GM23338 (cell line): ENCODE data around the gene DYSF. TPM values are rescaled to one million over a fixed set of nuclear protein-coding genes. Genes with fewer than 3 reads are reported as not detected.

Source experiments
- ATAC-seq: fragments of 200-7000 bp; cut with Tn5 transposase; 3 replicates; pipeline ENCODE4 v1.9.1; 2020
- DNase-seq: peaks from one replicate; pipeline ENCODE4 v3.0.0-alpha.2; 2015; ENCODE audit warnings: low spot score
- H2AFZ ChIP-seq: fragments of 200-600 bp; sonication (generic); 2 replicates; pipeline ENCODE4 v1.8.0; 2016; ENCODE audit warnings: antibody characterized with exemption, mild to moderate bottlenecking, moderate library complexity
- H3F3A ChIP-seq: fragments of 200-600 bp; sonication (generic); replicated peaks from 2 replicates; pipeline ENCODE4 v1.8.0; 2017; ENCODE audit warnings: antibody characterized with exemption, mixed run types, low read depth
- H3K27ac ChIP-seq: fragments of 200-600 bp; sonication (generic); 2 replicates; pipeline ENCODE4 v1.6.1; 2016; ENCODE audit warnings: low read depth
- H3K27me3 ChIP-seq: fragments of 200-600 bp; sonication (generic); 2 replicates; pipeline ENCODE4 v1.8.0; 2016; ENCODE audit warnings: mild to moderate bottlenecking, mixed run types, moderate library complexity; ENCODE audit not compliant: insufficient read depth
- H3K36me3 ChIP-seq: fragments of 200-600 bp; sonication (generic); 2 replicates; pipeline ENCODE4 v1.8.0; 2016; ENCODE audit warnings: mild to moderate bottlenecking; ENCODE audit not compliant: insufficient read depth
- H3K4me1 ChIP-seq: fragments of 200-600 bp; sonication (generic); 2 replicates; pipeline ENCODE4 v1.8.0; 2016; ENCODE audit warnings: mild to moderate bottlenecking, moderate library complexity; ENCODE audit not compliant: insufficient read depth
- H3K4me2 ChIP-seq: fragments of 200-600 bp; sonication (generic); 2 replicates; pipeline ENCODE4 v1.7.1; 2017; ENCODE audit warnings: mixed run types
- H3K4me3 ChIP-seq: fragments of 200-600 bp; sonication (generic); 2 replicates; pipeline ENCODE4 v1.6.1; 2016; ENCODE audit warnings: mixed run types
- H3K79me2 ChIP-seq: fragments of 200-600 bp; sonication (generic); replicated peaks from 2 replicates; pipeline ENCODE4 v1.8.0; 2017; ENCODE audit warnings: mild to moderate bottlenecking; ENCODE audit not compliant: insufficient read depth
- H3K9me2 ChIP-seq: fragments of 200-600 bp; sonication (generic); 2 replicates; pipeline ENCODE4 v1.8.0; 2017; ENCODE audit not compliant: insufficient read depth
- H4K20me1 ChIP-seq: fragments of 200-600 bp; sonication (generic); replicated peaks from 2 replicates; pipeline ENCODE4 v1.8.0; 2017; ENCODE audit warnings: mild to moderate bottlenecking; ENCODE audit not compliant: insufficient read depth
- H3K27ac Mint-ChIP-seq: 2 replicates; pipeline ENCODE4 v1.8.0; 2020; ENCODE audit warnings: inconsistent platforms, mild to moderate bottlenecking, moderate library complexity, mixed read lengths
- H3K27me3 Mint-ChIP-seq: 3 replicates; pipeline ENCODE4 v1.8.0; 2022; ENCODE audit warnings: low read depth, mild to moderate bottlenecking, moderate library complexity, mixed read lengths, inconsistent platforms; ENCODE audit not compliant: insufficient read depth, poor library complexity
- H3K36me3 Mint-ChIP-seq: 3 replicates; pipeline ENCODE4 v1.8.0; 2021; ENCODE audit warnings: low read depth, mild to moderate bottlenecking, inconsistent platforms, moderate library complexity, mixed read lengths
- H3K4me1 Mint-ChIP-seq: 3 replicates; pipeline ENCODE4 v1.8.0; 2020; ENCODE audit warnings: mild to moderate bottlenecking, inconsistent platforms, mixed read lengths
- H3K4me3 Mint-ChIP-seq: 3 replicates; pipeline ENCODE4 v1.8.0; 2021; ENCODE audit warnings: moderate library complexity, mild to moderate bottlenecking, inconsistent platforms, mixed read lengths
- H3K9me3 Mint-ChIP-seq: 3 replicates; pipeline ENCODE4 v1.8.0; 2020; ENCODE audit warnings: moderate library complexity, mild to moderate bottlenecking, inconsistent platforms, mixed read lengths
- CREB1 ChIP-seq: fragments of 250-450 bp; sonication (Bioruptor Pico); IDR thresholded peaks from 2 replicates; pipeline ENCODE4 v1.5.0; 2020; ENCODE audit warnings: low read depth, mild to moderate bottlenecking, moderate library complexity
- EZH2 ChIP-seq: fragments of 200-600 bp; sonication (generic); IDR thresholded peaks from one replicate; pipeline ENCODE4 v1.8.0; 2017; ENCODE audit warnings: antibody characterized with exemption, mild to moderate bottlenecking, low read depth; ENCODE audit not compliant: unreplicated experiment
- EZH2phosphoT487 ChIP-seq: fragments of 200-600 bp; sonication (generic); IDR thresholded peaks from one replicate; pipeline ENCODE4 v1.8.1; 2018; ENCODE audit warnings: antibody characterized with exemption; ENCODE audit not compliant: unreplicated experiment
- JUNB ChIP-seq: IDR thresholded peaks from one replicate; pipeline ENCODE4 v1.6.1; 2016; ENCODE audit warnings: antibody characterized with exemption; ENCODE audit not compliant: unreplicated experiment
- NANOG ChIP-seq: IDR thresholded peaks from 2 replicates; pipeline ENCODE4 v1.6.1; 2016; ENCODE audit warnings: antibody characterized with exemption, borderline replicate concordance
- POLR2AphosphoS5 ChIP-seq: IDR thresholded peaks from 2 replicates; pipeline ENCODE4 v1.6.1; 2016; ENCODE audit warnings: antibody characterized with exemption, low read depth
- STAT1 ChIP-seq: IDR thresholded peaks from one replicate; pipeline ENCODE4 v1.6.1; 2016; ENCODE audit warnings: antibody characterized with exemption; ENCODE audit not compliant: unreplicated experiment
- ZNF331 ChIP-seq: fragments of 250-450 bp; sonication (Bioruptor Pico); IDR thresholded peaks from 2 replicates; pipeline ENCODE4 v1.5.0; 2020; ENCODE audit warnings: low read depth, mild to moderate bottlenecking, moderate library complexity
- polyA plus RNA-seq: library from polyadenylated mRNA; unstranded; fragments of >200 nt; fragmentation: Nextera tagmentation; extraction: Ambion mirVana; gene quantifications from 2 replicates; pipeline ENCODE4 v1.2.1, GENCODE V29; 2016
- total RNA-seq: library from RNA; depleted of rRNA; stranded (reverse); fragments of >200 nt; shearing (Covaris generic); gene quantifications from 2 replicates; pipeline ENCODE4 v1.2.3, GENCODE V29; 2014
- TF ChIP-seq, protein P1 (sequence below), 2 experiments: fragments of 200-600 bp in 1 of 2; sonication (generic) in 1 of 2; conservative IDR thresholded peaks; 2 replicates each; pipeline versions ENCODE4 v1.5.1 to v1.6.1; 2016 to 2017; ENCODE audit warnings: antibody characterized with exemption in 2 of 2, low read depth in 2 of 2, mild to moderate bottlenecking in 2 of 2, moderate library complexity in 1 of 2
- TF ChIP-seq, protein P2 (sequence below): IDR thresholded peaks from 2 replicates; pipeline ENCODE4 v1.6.1; 2016; ENCODE audit warnings: antibody characterized with exemption
- TF ChIP-seq, protein P3 (sequence below): fragments of 250-450 bp; sonication (Bioruptor Pico); IDR thresholded peaks from 2 replicates; pipeline ENCODE4 v1.5.0; 2020; ENCODE audit warnings: mild to moderate bottlenecking, moderate library complexity

The DYSF gene
- total and polyA plus RNA-seq, 2 experiments from 2014 or later, result 7.3 to 21.3 TPM

DNA sequence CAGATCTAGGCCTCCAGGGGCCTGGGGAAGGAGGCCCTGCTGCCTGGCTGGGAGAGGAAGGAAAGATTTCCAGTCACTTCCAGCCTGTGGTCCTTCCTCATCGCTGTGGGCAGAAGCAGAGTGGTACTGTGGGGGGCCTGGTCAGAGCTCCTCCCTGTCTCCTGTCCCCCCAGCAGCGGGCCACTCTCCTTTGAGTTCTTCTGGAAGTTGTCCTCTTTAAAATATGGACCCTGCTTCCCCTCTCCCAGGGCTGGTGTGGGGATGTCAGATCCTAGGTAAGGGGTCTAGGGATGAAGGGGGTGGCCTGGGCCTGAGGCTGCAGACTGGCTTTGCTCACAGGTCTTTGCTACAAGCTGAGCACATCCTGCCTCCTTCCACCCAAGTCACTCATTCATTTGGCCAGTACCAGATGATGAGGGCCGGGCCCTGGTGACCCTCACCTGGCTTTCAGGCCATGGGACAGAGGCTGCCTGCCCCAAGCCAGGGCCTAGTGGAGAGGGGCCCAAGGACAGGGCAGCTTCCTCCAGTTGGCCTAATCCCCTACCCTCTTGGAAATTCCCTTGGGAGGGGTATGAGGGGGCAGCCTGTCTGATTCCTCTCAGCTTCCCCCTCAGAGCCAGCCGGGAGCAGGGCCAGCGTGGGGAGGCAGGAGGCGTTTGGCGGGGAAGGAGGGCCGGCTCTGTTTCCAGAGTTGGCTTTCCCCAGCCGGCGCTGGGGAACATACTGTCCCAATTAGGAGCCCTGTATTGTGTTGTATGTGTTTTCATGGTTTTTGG, 231.9 kb downstream of the DYSF start (continued):
- TF ChIP-seq STAT1, result no peak
- TF ChIP-seq EZH2, result no peak
- TF ChIP-seq, protein P1, sequence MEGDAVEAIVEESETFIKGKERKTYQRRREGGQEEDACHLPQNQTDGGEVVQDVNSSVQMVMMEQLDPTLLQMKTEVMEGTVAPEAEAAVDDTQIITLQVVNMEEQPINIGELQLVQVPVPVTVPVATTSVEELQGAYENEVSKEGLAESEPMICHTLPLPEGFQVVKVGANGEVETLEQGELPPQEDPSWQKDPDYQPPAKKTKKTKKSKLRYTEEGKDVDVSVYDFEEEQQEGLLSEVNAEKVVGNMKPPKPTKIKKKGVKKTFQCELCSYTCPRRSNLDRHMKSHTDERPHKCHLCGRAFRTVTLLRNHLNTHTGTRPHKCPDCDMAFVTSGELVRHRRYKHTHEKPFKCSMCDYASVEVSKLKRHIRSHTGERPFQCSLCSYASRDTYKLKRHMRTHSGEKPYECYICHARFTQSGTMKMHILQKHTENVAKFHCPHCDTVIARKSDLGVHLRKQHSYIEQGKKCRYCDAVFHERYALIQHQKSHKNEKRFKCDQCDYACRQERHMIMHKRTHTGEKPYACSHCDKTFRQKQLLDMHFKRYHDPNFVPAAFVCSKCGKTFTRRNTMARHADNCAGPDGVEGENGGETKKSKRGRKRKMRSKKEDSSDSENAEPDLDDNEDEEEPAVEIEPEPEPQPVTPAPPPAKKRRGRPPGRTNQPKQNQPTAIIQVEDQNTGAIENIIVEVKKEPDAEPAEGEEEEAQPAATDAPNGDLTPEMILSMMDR (conservative IDR thresholded peaks at IDR 0.05; ENCODE audit: low read depth in 2 of 2), result no peak
- no peak for TF ChIP-seq CREB1 (CRISPR knock-in tag)
- TF ChIP-seq NANOG, result no peak
- no peak for TF ChIP-seq JUNB

DNA sequence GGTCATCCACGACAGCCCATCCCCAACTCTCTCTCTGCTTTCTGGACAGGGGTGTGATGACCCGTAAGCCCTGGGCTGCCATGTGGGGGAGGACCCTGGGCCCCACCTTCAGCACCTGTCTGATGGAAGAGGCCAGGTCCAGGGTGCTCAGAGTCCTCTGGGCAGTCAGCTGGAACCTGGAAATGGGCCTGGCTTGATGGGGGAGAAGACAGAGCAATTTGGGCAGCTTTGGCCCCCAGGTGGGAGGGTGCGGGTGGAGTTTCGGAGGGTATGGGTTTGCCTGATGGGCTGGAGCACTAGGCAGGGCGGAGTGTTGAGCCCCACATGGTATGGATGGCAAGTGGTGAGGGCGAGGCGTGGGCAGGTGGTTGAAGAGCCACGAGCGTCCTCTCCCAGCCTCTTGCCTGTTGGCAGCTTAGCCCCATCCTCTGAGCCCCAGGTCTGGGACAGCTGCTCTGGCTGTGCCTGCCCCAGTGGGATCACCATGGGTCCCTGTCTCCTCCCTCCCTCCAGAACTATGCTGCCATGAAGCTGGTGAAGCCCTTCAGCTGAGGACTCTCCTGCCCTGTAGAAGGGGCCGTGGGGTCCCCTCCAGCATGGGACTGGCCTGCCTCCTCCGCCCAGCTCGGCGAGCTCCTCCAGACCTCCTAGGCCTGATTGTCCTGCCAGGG, 232.7 kb downstream of the DYSF start:
- Histone ChIP-seq H3K36me3 (no peaks in the 10 kb centered on the region), H3K4me1 (no peaks in the 10 kb centered on the region), H3K79me2 (no peaks in the 10 kb centered on the region), H2AFZ (no peak overlapping the region), H3F3A (no peaks in the 10 kb centered on the region), H3K4me3 (no peak overlapping the region), H3K9me2 (no peaks in the 10 kb centered on the region), H3K27me3 (no peaks in the 10 kb centered on the region), H4K20me1 (no peaks in the 10 kb centered on the region), H3K27ac (no peak overlapping the region), H3K4me2 (no peak overlapping the region)
- no peak for ATAC-seq
- Mint-ChIP-seq H3K27ac (no peak overlapping the region), H3K36me3 (peaks cover 15% of the 10 kb centered on the region; the same call in 2 of the 3 replicates), H3K4me1 (peaks cover 5% of the 10 kb centered on the region; the same call in 2 of the 3 replicates), H3K9me3 (no peaks in the 10 kb centered on the region; the same call in 2 of the 3 replicates), H3K27me3 (peaks cover 14% of the 10 kb centered on the region), H3K4me3 (no peak overlapping the region)
- no peak for DNase-seq
- TF ChIP-seq, protein P1 (conservative IDR thresholded peaks at IDR 0.05; ENCODE audit: low read depth in 2 of 2), result no peak
- TF ChIP-seq STAT1, result no peak
- TF ChIP-seq, protein P2, sequence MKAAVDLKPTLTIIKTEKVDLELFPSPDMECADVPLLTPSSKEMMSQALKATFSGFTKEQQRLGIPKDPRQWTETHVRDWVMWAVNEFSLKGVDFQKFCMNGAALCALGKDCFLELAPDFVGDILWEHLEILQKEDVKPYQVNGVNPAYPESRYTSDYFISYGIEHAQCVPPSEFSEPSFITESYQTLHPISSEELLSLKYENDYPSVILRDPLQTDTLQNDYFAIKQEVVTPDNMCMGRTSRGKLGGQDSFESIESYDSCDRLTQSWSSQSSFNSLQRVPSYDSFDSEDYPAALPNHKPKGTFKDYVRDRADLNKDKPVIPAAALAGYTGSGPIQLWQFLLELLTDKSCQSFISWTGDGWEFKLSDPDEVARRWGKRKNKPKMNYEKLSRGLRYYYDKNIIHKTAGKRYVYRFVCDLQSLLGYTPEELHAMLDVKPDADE, result no peak
- no peak for TF ChIP-seq EZH2
- TF ChIP-seq, protein P3, sequence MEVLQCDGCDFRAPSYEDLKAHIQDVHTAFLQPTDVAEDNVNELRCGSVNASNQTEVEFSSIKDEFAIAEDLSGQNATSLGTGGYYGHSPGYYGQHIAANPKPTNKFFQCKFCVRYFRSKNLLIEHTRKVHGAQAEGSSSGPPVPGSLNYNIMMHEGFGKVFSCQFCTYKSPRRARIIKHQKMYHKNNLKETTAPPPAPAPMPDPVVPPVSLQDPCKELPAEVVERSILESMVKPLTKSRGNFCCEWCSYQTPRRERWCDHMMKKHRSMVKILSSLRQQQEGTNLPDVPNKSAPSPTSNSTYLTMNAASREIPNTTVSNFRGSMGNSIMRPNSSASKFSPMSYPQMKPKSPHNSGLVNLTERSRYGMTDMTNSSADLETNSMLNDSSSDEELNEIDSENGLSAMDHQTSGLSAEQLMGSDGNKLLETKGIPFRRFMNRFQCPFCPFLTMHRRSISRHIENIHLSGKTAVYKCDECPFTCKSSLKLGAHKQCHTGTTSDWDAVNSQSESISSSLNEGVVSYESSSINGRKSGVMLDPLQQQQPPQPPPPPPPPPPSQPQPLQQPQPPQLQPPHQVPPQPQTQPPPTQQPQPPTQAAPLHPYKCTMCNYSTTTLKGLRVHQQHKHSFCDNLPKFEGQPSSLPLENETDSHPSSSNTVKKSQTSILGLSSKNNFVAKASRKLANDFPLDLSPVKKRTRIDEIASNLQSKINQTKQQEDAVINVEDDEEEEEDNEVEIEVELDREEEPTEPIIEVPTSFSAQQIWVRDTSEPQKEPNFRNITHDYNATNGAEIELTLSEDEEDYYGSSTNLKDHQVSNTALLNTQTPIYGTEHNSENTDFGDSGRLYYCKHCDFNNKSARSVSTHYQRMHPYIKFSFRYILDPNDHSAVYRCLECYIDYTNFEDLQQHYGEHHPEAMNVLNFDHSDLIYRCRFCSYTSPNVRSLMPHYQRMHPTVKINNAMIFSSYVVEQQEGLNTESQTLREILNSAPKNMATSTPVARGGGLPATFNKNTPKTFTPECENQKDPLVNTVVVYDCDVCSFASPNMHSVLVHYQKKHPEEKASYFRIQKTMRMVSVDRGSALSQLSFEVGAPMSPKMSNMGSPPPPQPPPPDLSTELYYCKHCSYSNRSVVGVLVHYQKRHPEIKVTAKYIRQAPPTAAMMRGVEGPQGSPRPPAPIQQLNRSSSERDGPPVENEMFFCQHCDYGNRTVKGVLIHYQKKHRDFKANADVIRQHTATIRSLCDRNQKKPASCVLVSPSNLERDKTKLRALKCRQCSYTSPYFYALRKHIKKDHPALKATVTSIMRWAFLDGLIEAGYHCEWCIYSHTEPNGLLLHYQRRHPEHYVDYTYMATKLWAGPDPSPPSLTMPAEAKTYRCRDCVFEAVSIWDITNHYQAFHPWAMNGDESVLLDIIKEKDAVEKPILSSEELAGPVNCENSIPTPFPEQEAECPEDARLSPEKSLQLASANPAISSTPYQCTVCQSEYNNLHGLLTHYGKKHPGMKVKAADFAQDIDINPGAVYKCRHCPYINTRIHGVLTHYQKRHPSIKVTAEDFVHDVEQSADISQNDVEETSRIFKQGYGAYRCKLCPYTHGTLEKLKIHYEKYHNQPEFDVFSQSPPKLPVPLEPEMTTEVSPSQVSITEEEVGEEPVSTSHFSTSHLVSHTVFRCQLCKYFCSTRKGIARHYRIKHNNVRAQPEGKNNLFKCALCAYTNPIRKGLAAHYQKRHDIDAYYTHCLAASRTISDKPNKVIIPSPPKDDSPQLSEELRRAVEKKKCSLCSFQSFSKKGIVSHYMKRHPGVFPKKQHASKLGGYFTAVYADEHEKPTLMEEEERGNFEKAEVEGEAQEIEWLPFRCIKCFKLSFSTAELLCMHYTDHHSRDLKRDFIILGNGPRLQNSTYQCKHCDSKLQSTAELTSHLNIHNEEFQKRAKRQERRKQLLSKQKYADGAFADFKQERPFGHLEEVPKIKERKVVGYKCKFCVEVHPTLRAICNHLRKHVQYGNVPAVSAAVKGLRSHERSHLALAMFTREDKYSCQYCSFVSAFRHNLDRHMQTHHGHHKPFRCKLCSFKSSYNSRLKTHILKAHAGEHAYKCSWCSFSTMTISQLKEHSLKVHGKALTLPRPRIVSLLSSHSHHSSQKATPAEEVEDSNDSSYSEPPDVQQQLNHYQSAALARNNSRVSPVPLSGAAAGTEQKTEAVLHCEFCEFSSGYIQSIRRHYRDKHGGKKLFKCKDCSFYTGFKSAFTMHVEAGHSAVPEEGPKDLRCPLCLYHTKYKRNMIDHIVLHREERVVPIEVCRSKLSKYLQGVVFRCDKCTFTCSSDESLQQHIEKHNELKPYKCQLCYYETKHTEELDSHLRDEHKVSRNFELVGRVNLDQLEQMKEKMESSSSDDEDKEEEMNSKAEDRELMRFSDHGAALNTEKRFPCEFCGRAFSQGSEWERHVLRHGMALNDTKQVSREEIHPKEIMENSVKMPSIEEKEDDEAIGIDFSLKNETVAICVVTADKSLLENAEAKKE (CRISPR knock-in tag), result no peak
- no peak for TF ChIP-seq EZH2phosphoT487
- TF ChIP-seq ZNF331 (CRISPR knock-in tag), result no peak
- no peak for TF ChIP-seq JUNB
- no peak for TF ChIP-seq POLR2AphosphoS5
- TF ChIP-seq CREB1 (CRISPR knock-in tag), result no peak
